GM19193 (cell line): ENCODE data around the gene ATRAID.

ENCODE experiments used
- POLR2A ChIP-seq: IDR thresholded peaks from 4 replicates; pipeline ENCODE4 v1.6.1; 2011; ENCODE audit not compliant: insufficient read depth, insufficient read length; ENCODE audit errors: extremely low read depth

ATRAID gene

GRCh38 chr2:27185331-27186026 is 26.4 kb upstream of the ATRAID start:
- no peak for TF ChIP-seq POLR2A

GRCh38 chr2:27186613-27187345 is 25.1 kb upstream of the ATRAID start:
- no peak for TF ChIP-seq POLR2A

GRCh38 chr2:27189989-27190388 is 21.9 kb upstream of the ATRAID start:
- TF ChIP-seq POLR2A: no peak

- TF ChIP-seq POLR2A: no peak
Measured at GRCh38 chr2:27191070-27191829, 20.6 kb upstream of the ATRAID start.

- no peak for TF ChIP-seq POLR2A
Measured at GRCh38 chr2:27194538-27195354, 17.1 kb upstream of the ATRAID start.

- no peak for TF ChIP-seq POLR2A
Measured at GRCh38 chr2:27198627-27199026, 13.2 kb upstream of the ATRAID start.

GRCh38 chr2:27199241-27199640 is 12.6 kb upstream of the ATRAID start:
- no peak for TF ChIP-seq POLR2A

GRCh38 chr2:27201675-27202074 is 10.2 kb upstream of the ATRAID start:
- no peak for TF ChIP-seq POLR2A

GRCh38 chr2:27202854-27203253 is 9.0 kb upstream of the ATRAID start:
- no peak for TF ChIP-seq POLR2A

- no peak for TF ChIP-seq POLR2A
Measured at GRCh38 chr2:27203741-27204140, 8.1 kb upstream of the ATRAID start.

GRCh38 chr2:27204566-27204965 is 7.3 kb upstream of the ATRAID start:
- TF ChIP-seq POLR2A: no peak

GRCh38 chr2:27205206-27205605 is 6.6 kb upstream of the ATRAID start:
- TF ChIP-seq POLR2A: no peak

GRCh38 chr2:27206346-27206745 is 5.5 kb upstream of the ATRAID start:
- no peak for TF ChIP-seq POLR2A

GRCh38 chr2:27208486-27209050 is 3.3 kb upstream of the ATRAID start:
- no peak for TF ChIP-seq POLR2A

GRCh38 chr2:27209621-27210401 is 2.0 kb upstream of the ATRAID start:
- no peak for TF ChIP-seq POLR2A
